Activated T-cell treated with anti-CD3 and anti-CD28 coated beads for 48 hours (primary cell): Measurements from ENCODE around the gene KRTAP5-6.
A peak's percentile ranks its signal among the peaks of the same experiment; 100 is the strongest.

Experiments
- DNase-seq: peaks from one replicate; pipeline ENCODE4 v3.0.0-alpha.2; 2020; ENCODE audit warnings: low read depth

Gene KRTAP5-6, protein sequence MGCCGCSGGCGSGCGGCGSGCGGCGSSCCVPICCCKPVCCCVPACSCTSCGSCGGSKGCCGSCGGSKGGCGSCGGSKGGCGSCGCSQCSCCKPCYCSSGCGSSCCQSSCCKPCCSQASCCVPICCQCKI

DNA sequence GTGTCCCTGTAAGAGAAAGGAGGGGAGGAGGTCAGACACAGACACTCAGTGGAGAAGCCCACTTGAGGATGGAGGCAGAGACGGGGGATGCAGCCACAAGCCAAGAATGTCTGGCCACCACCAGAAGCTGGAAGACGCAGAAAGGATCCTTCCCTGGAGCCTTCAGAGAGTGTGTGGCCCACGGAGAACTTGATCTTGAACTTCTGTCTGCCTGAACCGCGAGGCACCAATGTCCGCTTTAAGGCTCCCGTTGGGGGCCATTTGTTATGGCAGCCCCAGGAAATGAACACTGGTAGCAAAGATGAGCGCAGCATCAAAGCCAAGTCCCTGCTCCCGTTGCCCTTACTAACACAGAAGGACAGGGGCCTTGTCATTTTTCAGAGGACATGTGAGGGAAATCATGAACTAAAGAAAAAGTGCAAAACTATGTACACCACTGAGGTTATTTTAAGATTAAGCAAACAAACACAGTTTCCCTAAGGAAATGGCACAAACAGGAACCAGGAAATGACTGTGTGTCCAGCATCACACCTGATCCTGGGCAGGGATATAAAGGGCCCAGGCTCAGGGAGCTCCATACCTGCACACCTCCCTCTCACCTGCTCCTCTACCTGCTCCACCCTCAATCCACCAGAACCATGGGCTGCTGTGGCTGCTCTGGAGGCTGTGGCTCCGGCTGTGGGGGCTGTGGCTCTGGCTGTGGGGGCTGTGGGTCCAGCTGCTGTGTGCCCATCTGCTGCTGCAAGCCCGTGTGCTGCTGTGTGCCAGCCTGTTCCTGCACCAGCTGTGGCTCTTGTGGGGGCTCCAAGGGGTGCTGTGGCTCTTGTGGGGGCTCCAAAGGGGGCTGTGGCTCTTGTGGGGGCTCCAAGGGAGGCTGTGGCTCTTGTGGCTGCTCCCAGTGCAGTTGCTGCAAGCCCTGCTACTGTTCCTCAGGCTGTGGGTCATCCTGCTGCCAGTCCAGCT, at the start of gene KRTAP5-6:
Gene KRTAP5-6 (plus strand): TSS at position 588 of the 963 bp plus-strand sequence. CDS start 51 bp downstream, at position 639.
- DNase-seq = no peak

DNA sequence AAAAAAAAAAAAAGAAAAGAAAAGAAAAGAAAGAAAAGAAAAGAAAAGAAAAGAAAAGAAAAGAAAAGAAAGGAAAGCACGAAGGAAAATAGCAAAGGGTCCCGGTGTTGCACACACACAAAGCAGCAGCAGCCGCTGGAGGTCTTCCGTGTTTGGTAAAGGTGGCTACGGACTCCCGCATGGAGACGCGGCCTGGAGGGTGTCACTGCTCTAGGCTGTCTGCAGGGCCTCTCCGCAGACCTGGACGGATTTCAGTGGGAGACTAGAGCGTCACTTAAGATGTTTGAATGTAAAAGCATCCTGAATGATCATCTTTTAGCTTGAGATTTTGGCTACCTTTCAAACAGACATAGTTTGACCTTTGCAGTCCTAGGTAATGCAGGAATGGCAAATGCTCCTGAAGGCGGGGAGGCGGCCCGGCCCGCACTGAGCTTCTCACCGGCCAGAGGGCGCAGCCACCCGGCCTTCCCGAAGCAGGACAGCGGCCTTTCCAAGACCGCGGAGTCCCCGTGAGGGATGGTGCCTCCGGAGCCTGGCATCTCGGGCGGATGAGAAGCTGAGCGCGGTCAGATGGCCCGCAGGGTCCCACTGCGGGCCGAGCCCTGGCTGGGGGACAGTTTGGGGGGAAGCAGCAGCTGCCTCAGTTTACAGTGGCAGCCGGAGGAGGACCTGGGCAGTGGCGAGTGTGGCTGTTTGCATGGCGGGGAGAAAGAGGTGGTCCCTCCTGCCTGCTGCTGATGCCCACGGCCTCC, 48.9 kb upstream of the KRTAP5-6 start:
- DNase-seq = no peak

DNA sequence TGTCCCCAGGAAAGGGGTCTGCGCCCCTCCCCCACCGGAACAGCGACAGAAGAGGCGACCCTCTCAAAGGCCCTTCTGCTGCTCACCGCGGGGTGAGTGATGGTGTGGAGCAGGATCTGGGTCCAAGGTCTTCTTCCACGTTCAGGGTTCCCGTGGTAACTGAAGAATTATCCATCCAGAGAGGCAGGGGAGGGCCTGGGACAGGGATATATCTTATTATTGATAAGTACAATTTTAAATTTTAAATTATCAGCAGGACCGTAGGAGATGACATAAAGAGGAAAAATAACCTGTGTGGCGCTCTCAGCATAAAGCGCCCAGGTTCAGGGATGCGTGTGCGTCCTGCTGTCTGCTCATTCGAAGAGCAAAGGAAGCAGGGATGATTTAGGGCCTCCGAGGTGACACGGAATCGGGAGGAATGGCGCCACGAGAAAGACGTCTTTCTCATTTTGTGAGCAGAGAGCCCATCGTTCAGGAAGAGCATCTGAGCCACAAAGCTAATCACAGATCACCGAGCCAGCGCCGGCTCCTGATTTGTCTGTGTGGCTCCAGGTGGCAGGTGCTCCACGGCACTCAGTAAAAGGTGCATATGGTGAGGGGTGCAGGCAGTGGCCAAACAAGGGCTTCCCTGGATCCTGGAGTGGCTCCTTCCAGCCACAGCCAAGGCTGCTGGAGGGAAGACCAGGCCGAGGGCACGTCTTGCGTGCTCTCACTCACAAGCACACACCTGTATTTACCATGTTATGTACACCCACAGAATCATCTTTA, 48.2 kb upstream of the KRTAP5-6 start:
- DNase-seq = no peak

DNA sequence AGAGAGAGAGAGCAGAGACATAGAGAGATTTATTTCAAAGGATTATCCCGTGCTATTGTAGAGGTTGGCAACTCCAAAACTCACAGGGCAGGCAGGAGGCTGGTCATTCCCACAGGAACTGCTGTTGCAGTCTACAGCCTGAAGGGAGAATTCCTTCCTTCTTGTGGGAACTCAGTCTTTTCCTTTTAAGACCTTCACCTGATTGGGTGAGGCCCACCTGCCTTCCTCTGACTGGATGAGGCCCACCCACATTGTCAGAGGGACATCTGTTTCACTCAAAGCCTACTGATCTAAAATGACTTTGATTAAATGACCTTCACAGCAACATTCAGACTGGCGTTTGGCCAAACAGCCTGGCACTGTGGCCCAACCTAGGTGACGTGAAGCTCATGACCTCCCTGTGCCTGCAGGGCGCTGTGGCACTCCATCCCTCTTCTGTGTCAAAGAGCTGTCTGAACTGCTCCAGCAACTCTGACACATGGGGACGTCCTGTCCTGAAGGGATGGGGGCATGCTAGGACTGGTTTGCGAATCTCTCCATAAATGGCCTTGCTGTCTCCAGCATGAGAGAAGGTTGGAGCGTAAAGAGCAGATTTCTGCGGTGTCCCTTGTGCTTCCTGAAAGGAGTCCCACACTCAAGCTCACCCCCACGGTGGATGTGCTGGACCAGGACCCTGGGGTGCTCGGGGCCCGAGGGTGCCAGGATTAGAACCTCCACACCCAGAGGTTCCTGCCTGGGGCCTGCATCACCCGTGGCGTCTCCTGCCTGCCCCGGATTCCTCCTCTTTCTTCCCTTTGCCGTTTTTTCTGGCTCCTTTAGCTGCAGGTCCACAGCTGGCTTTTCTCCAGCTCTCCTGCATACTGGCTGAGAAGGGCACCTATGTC, 46.7 kb upstream of the KRTAP5-6 start:
- no peak for DNase-seq

DNA sequence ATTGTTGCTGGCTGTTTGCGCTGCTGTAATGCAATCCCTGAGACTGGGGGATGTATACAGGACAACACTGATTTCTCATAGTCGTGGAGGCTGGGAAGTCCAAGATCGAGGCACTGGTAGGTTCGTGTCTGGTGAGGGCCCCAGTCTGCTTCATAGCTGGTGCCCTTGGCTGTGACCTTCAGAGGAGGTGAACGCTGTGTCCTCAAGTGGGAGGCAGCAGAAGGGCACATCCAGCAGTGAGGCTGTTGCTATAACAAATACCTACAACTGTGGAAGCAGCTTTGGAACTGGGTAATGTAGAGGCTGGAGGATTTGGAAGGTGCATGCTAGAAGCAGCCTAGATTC, 46.1 kb upstream of the KRTAP5-6 start:
- DNase-seq = no peak

DNA sequence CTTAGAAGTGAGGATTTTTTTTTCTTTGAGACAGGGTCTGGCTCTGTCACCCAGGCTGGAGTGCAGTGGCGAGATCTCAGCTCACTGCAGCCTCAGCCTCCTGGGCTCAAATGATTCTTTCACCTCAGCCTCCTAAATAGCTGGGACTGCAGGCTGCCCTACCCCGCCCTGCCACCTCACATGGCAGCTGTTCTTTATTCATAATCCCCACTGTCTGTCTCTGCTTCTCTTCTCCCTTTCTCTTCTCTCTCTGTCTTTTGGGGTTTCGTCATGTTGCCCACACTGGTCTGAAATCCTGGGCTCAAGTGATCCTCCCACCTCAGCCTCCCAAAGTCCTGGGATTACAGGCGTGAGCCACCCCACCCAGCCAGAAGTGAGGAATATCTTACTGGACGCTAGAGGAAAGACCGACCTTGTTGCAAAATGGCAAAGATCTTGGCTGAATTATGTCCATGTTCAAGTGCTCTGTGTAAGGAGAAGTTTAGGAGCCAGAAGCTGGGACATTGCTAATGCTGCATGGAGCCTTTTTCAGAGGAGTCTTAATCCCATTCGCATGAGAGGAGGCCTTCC, 45.5 kb upstream of the KRTAP5-6 start:
- no peak for DNase-seq

DNA sequence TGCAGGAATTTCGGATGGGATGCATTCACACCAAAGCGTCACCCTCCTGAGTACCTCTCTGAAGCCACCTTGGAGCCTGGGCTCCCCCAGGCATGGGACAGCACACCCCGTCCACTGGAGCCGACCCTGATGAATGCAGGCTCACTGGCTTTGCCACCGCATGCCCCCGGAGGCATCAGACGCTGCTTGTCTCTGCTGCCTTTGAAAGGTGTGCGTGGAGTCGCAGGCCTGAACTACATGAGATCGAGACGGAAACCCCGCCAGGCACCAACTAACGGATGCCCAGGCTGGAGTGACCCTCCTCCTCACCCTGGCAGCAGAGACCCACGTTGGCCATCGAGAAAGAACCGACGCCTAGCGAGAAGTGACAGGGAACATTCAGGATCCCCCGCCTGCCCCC, 45.0 kb upstream of the KRTAP5-6 start:
- no peak for DNase-seq

DNA sequence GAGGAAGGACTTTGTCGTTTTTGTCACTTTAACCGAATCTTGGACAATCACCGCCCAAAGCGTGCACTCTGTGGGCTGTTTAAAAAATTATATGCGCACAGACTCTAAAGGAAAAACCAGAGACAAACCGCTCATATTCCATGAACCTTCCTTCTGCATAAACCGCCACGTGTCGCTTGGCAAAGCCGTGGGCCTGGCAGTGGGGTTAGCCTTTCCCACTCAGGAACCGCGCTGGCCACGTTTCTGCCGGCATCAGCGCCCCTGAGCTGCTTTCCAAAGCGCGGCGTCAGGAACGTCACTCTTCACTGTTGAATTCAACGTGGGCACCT, 44.6 kb upstream of the KRTAP5-6 start:
- no peak for DNase-seq

DNA sequence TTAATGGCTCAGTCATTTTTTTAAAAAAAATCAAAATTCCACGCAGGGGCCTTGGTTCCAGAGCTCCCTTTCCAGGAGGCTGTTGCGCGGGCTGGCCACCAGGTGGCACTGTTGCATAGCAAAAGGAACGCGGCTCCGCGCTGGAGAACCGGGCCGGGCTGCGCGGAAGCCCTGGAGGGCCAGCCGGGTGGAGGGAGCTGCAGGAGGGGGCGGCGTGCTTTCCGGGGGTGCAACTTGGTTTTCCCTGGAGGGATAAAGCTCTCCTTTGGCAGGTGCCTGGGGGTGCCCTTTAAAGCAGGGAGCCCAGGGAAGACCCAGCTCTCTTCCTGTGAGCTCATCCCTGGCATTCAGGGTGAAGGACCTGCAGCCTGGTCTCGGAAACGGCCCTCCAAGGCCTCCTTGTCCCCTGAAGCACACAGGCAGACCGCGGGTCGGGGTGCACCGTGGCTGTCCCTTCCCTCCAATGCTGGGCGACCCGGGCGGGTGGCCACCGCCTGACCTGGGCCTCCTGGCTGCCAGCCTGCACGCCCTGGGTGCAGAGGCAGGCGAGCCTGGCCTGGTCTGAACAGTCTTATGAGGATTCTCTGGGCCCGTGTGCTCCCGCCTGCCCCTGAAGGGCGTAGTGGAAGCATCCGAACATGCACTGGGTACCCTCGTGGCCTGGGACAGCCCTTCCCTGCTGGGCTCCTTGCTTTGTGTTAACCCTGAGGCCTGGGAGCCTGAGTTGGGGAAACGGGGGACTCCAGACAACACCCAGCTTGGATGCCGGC, 44.0 kb upstream of the KRTAP5-6 start:
- peak; percentile 66 for DNase-seq

DNA sequence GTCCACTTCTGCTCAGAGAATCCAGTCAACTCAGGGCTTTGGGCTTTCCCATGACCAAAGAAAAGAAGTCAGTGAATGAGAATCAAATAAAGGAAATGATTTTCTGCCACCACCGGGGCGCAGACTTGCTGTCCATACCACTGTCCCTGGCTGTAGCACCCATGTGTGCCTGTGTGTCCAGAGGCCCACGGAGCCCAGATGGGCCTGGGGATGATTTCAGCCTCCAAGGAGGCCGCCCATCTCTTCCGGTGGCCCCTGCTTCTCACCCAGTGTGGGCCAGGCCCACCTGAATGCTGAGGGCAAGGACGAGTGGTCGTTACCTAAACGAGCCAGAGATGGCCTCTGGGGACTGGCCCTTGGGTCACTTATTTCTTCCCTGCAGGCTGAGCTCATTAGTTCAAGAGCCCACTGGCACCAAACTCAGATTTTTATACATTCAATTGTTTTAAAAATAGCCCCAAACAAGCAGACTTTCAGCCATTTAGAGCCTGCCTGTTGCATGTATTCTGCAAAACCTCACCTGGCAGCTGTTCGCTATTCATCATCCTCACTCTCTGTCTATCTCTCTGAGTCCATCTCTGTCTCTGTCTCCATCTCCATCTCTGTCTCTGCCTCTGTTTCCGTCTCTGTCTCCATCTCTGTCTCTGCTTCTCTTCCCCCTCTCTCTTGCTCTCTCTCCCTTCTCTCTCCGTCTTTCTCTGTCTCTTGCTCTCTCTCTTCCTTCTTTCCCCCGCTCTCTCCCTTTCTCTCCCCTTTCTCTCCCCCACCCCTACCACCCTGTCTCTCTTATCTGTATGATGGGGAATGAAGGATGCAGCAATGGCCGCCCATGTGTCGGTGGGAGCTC, 43.2 kb upstream of the KRTAP5-6 start:
- DNase-seq = no peak

DNA sequence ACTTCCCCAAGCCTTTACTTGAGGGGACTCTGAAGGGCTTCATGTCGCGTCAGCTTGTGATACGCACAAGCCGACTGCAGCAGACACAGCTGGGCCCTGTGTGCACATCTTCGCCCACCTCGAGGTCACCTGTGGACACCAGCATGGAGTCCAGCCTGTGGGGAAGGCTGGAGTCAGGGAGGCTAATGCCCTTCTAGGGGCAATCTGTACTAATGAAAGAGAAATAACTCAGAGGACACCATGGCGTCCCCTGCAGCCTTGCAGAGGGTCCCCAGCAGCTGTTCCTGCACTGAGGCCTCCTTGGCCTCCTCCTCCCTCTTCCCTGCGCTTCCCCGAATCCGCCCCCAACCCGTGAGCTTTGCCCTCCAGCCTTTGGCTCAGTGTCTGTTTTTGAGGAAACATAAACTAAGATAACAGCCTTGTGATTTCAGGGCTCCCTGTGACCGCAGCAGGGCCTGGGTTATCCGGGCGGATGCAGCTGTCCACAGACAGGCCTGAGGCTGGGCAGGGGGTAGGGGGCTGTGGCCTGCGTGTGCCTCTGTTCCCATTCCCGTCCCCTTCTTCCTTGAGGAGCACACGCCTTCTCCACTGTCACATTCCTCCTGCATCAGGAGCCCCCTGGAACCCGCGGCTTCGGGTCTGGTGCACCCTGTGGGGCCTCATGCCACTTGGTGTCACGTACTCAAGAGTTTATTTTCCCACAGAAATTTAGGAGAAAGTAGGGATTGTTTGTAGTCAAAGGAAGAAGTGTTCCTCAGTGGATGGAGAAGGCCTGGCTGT, 42.4 kb upstream of the KRTAP5-6 start:
- no peak for DNase-seq

DNA sequence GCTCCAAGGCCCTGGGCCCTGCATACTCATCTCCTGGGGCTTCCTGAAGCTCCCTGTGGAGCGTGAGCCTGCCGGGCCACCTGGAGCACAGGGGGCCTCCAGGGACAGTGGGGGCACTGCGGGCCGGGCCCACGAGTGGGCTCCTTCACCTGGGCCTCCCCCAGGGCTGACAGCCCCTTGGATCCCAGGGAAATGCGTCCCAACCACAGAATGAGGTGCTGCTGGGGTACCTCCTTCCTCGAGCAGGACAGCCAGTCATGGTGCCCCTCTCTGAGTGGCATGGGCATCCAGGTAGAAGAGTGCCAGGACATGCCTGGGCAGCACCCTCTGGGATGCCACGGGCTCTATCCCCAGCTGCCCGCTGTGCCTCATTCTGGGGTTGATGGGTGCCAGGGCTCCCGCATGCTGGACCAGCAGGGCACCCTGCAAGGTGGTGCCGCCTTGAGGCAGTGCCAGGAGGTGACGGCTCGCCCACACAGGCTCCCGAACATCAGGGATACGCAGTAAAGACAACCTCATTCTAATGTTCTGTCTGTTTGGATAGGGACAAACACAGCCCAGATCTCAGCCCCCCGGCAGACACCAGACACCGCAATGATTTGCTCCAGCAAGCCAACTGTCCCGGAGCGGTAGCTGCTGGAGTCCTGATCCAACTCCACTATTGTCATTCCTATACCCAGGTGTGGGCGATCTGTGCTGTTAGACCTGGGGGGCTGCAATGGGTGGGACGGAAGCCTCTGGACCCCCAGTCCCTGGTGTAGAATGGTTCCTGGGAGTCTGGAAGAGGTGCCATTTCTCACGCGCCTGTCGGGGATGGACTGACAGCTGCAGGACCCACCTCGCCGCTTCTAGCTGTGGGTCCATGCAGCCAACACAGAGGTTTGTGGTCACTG, 41.6 kb upstream of the KRTAP5-6 start:
- no peak for DNase-seq

DNA sequence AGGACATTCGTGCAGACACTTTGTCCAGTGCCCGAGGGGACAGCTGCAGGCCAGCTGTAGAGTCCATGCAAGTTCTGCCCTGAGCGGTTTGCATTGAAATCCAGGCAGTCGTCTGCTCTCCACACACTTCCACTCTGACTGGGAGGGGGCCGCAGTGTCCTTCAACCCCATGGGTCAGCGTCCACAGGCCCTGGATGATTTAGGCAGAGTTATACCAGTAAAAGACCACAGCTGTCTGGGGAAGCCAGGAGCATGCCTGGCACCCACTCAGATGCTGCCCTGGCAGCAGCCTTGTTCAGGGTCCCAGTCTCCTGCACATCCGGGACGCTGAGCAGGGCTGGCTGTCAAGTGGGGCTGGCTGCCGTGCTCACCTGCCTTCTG, 40.9 kb upstream of the KRTAP5-6 start:
- no peak for DNase-seq

DNA sequence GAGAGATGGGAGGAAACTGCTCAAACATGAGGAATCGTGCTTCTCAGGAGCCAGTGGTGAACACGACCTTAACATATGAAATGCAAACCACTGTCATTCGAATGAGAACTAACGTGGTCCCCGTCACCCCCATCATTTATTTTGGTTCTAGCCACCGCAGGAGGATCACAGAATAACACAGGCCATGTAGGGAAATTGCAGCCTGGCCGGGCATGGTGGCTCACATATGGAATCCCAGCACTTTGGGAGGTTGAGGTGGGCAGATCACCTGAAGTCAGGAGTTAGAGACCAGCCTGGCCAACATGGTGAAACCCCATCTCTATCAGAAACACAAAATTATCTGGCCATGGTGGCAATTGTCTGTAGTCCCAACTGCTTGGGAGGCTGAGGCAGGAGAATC, 40.3 kb upstream of the KRTAP5-6 start:
- no peak for DNase-seq

DNA sequence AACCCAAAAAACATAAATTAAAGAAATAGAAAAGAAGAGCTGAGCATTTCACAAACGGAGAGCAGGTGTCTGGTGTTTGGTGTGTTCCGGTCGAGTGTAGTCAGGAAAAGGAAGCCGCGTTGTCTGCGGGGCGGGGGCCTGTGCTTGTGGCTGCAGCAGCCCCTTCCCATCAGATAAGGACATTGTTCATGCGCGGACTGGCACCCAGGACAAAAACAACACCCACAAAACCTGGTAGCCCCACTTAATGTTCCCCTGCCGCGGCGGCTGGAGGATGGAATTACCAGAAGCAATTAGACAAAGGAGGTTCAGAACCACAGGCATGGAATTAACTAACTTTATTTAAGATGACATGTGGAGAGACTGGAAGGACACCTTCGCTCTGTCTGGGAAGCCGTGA, 37.5 kb upstream of the KRTAP5-6 start:
- no peak for DNase-seq

DNA sequence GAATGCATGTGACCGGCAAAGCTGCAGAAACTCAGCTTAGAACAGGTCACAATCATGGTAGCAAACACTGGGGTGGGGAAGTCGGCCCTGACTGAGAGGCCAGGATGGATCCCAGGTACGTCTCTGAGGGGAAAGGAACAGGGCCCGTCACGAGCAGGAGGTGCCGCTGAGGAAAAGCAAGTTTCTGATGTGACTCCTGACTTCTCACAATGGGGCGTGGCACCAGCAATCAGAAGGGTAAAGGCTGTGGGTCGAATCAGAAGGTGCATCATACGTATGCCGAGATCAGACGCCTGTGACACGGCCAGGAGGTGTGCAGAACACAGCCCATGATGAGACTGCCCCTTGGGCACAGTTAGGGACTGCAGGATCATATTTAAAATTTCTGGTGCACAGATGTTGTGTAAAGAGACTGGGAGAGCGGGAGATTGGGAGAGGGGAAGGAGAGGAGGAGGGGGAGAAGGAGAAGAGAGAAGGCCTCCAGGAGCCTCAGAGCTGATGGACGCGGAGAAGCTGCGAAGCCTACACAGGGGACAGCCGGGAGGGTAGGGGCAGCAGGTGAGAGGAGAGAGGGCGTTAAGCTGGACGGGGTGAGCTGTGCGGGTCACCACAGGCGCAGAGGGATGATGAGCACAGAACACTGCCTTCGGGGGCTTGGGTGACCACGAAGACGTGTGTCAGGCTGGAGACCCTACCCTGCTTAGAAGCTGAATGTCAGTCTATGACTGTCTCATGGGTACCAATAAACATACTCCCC, 36.7 kb upstream of the KRTAP5-6 start:
- DNase-seq = no peak
